ENCODE measurements around the gene H2AZ2.
"Not testable (repeated sequence)": the region's sequence is repeated elsewhere in the genome, so short reads cannot be mapped to it uniquely, and the experiment has no call there.

Gene H2AZ2

GRCh38 chr7:44787762-44788161 lies 60.1 kb downstream of the H2AZ2 start:
- in situ Hi-C loops (cut with MboI; ENCODE audit: low sequenced_read_pairs) = no loop called here

DNA sequence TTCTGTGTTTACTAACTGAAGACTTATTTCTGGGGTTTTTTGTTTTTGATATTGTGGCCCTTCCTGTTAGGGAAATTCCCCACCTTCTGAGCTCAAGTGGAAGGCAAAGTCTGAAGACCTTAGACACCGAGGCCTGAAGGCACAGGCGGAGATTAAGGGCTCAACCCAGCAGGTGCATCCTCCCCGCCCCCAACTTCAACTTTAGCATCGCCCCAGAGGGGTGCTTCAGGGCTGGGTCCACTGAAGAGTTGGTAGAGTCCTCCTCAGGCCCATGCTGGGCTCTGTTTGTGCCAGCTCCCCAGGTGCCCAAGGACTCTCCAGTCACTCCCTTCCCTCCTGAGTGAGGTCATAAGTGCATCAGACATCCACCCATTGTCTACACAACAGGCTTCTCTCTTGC lies 60.8 kb downstream of the H2AZ2 start:
- in situ Hi-C loops (cut with MboI; ENCODE audit: low sequenced_read_pairs) = no loop called here

- in situ Hi-C loops (cut with MboI; ENCODE audit: low sequenced_read_pairs) = not testable (repeated sequence)
These were observed 62.7 kb downstream of the H2AZ2 start for GRCh38 chr7:44785218-44785617.

GRCh38 chr7:44784364-44784763 lies 63.5 kb downstream of the H2AZ2 start:
- in situ Hi-C loops (cut with MboI; ENCODE audit: low sequenced_read_pairs) = no loop called here

DNA sequence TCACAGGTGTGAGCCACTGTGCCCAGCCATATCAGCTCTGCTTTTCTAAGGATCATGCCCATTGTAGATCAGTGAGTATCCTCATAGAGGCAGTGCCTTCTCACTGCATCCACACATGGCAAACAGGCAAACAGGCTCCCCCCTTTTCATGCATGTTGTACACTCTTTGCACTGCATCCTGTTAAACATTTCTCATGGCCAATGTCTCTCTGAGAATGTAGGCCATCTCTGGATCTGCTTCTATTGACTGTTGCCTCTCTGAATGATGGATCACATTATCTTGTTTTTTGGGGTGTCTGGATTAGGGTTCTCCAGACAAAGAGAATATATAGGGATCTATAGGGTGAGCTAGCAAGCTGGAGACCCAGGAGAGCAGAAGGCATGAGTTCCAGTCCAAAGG lies 64.5 kb downstream of the H2AZ2 start:
- in situ Hi-C loops (cut with MboI; ENCODE audit: low sequenced_read_pairs) = no loop called here

DNA sequence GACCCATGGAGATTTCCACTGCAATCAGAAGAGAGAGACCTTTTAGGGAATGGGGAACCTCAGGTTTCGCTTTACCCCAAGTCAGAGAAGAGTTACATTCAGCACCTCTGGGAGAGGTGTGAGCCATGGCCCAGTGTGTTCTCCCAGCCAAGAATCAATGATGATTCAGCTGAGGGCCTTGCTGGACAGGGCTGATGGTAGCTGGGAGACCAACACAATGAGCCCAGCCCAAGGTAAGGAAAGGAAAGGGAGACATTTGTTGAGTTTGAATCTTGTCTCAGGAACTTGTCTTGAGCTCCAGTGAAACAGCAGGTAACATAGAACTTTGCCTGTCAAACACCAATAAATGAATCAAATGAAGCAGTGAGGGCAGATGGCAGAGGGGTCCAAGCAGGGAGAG lies 65.4 kb downstream of the H2AZ2 start:
- in situ Hi-C loops (cut with MboI; ENCODE audit: low sequenced_read_pairs) = no loop called here
